IMR-90 (cell line): ENCODE results near the gene NBEA. TPM values are rescaled to one million over a fixed set of nuclear protein-coding genes. Genes with fewer than 3 reads are reported as not detected.

ENCODE experiments used
- ATAC-seq: fragments of 200-7000 bp; cut with Tn5 transposase; 2 replicates; pipeline ENCODE4 v1.9.1; 2020; ENCODE audit warnings: low read depth, mild to moderate bottlenecking, moderate library complexity
- BruUV-seq: library from RNA; stranded (reverse); fragments of 400-500 nt; replicated peaks from 2 replicates; lab custom pipeline; 2021; lab: Mats Ljungman, UMichigan
- CTCF ChIA-PET: fragments of 300-600 bp; formaldehyde crosslinking; extraction: SDS; loops from one replicate; lab custom pipeline; 2021; ENCODE audit warnings: antibody characterized with exemption; lab: Yijun Ruan, JAX
- POLR2A ChIA-PET: fragments of 300-600 bp; sonication (Branson Sonifier 250); formaldehyde crosslinking; loops from one replicate; lab custom pipeline; 2022; ENCODE audit warnings: antibody characterized with exemption; ENCODE audit not compliant: unreplicated experiment; lab: Charles Lee
- DNase-seq: peaks from one replicate; pipeline ENCODE4 v3.0.0; 2013
- H2AFZ ChIP-seq: replicated peaks from 2 replicates; pipeline ENCODE3; 2013; ENCODE audit warnings: low read length, mild to moderate bottlenecking; ENCODE audit not compliant: poor library complexity
- H2AK5ac ChIP-seq: 2 replicates; pipeline ENCODE4 v1.6.1; 2013; ENCODE audit warnings: low read depth, low read length, inconsistent platforms
- H2AK9ac ChIP-seq: replicated peaks from 2 replicates; pipeline ENCODE3; 2013; ENCODE audit warnings: mild to moderate bottlenecking, low read depth, low read length, moderate library complexity; ENCODE audit not compliant: poor library complexity
- H2BK120ac ChIP-seq: 2 replicates; pipeline ENCODE4 v1.6.1; 2013; ENCODE audit warnings: low read depth, low read length, inconsistent platforms
- H2BK15ac ChIP-seq: 3 replicates; pipeline ENCODE4 v1.6.1; 2013; ENCODE audit warnings: low read depth, low read length, inconsistent platforms
- H2BK20ac ChIP-seq: 2 replicates; pipeline ENCODE4 v1.6.1; 2013; ENCODE audit warnings: low read depth, mild to moderate bottlenecking, inconsistent platforms, low read length, moderate library complexity
- H2BK5ac ChIP-seq: 2 replicates; pipeline ENCODE4 v1.6.1; 2013; ENCODE audit warnings: mild to moderate bottlenecking, low read depth, low read length, inconsistent platforms; ENCODE audit not compliant: poor library complexity, severe bottlenecking
- H3K14ac ChIP-seq: replicated peaks from 2 replicates; pipeline ENCODE4 v1.6.1; 2013; ENCODE audit warnings: low read depth, low read length, inconsistent platforms
- H3K18ac ChIP-seq: 2 replicates; pipeline ENCODE4 v1.6.1; 2013; ENCODE audit warnings: low read depth, low read length, control low read depth
- H3K23ac ChIP-seq: 2 replicates; pipeline ENCODE4 v1.6.1; 2013; ENCODE audit warnings: low read depth, low read length, inconsistent platforms
- H3K27ac ChIP-seq: 2 replicates; pipeline ENCODE4 v1.5.1; 2013; ENCODE audit warnings: mild to moderate bottlenecking, control low read depth, low read length; ENCODE audit not compliant: insufficient read depth
- H3K27me3 ChIP-seq: 2 replicates; pipeline ENCODE4 v1.6.1; 2013; ENCODE audit warnings: low read length; ENCODE audit not compliant: control insufficient read depth, insufficient read depth
- H3K36me3 ChIP-seq: 2 replicates; pipeline ENCODE4 v1.6.1; 2013; ENCODE audit warnings: low read length, mixed read lengths; ENCODE audit not compliant: control insufficient read depth, insufficient read depth
- H3K4ac ChIP-seq: 2 replicates; pipeline ENCODE4 v1.6.1; 2013; ENCODE audit warnings: low read depth, low read length, inconsistent platforms
- H3K4me1 ChIP-seq: 2 replicates; pipeline ENCODE4 v1.6.1; 2013; ENCODE audit warnings: low read length, mixed read lengths; ENCODE audit not compliant: control insufficient read depth, insufficient read depth
- H3K4me2 ChIP-seq: 2 replicates; pipeline ENCODE4 v1.6.1; 2013; ENCODE audit warnings: low read depth, mild to moderate bottlenecking, control low read depth, low read length, moderate library complexity
- H3K4me3 ChIP-seq: 2 replicates; pipeline ENCODE4 v1.5.1; 2013; ENCODE audit warnings: low read depth, mild to moderate bottlenecking, control low read depth, low read length, moderate library complexity; ENCODE audit not compliant: insufficient read depth
- H3K56ac ChIP-seq: 2 replicates; pipeline ENCODE4 v1.6.1; 2013; ENCODE audit warnings: low read length, inconsistent platforms; ENCODE audit not compliant: insufficient read depth; ENCODE audit errors: extremely low read depth
- H3K79me1 ChIP-seq, 2 experiments: 2 replicates each; pipeline ENCODE4 v1.6.1; 2013; ENCODE audit warnings: low read length in 2 of 2, inconsistent platforms in 1 of 2, low read depth in 1 of 2
- H3K9ac ChIP-seq: 2 replicates; pipeline ENCODE4 v1.6.1; 2013; ENCODE audit warnings: low read depth, low read length, control low read depth
- H3K9me1 ChIP-seq: 2 replicates; pipeline ENCODE4 v1.6.1; 2013; ENCODE audit warnings: low read length, inconsistent platforms; ENCODE audit not compliant: insufficient read depth
- H3K9me3 ChIP-seq: 2 replicates; pipeline ENCODE4 v1.6.1; 2013; ENCODE audit warnings: low read length; ENCODE audit not compliant: control insufficient read depth, insufficient read depth
- H4K20me1 ChIP-seq: 2 replicates; pipeline ENCODE4 v1.6.1; 2013; ENCODE audit warnings: low read length, inconsistent platforms; ENCODE audit not compliant: insufficient read depth
- H4K5ac ChIP-seq: 2 replicates; pipeline ENCODE4 v1.6.1; 2013; ENCODE audit warnings: mild to moderate bottlenecking, low read depth, low read length, control low read depth
- H4K8ac ChIP-seq, 2 experiments: 2 replicates each; pipeline ENCODE4 v1.6.1; 2013; ENCODE audit warnings: low read depth in 2 of 2, low read length in 2 of 2, control low read depth in 1 of 2, inconsistent platforms in 1 of 2
- H4K91ac ChIP-seq: 2 replicates; pipeline ENCODE4 v1.6.1; 2013; ENCODE audit warnings: low read depth, low read length, inconsistent platforms; ENCODE audit not compliant: insufficient read depth
- CTCF ChIP-seq: conservative IDR thresholded peaks from 2 replicates; pipeline ENCODE4 v1.5.1; 2012; ENCODE audit warnings: mild to moderate bottlenecking, low read depth, low read length, improper control_type of control experiment
- WGBS, 2 experiments: methylation state at CpG; one replicate each; pipeline versions ENCODE4 v1.1.5 to v1.1.7; 2013; ENCODE audit warnings: missing lambda C conversion rate in 2 of 2; ENCODE audit not compliant: insufficient read length in 1 of 2; ENCODE audit errors: extremely low coverage in 2 of 2; 5-methylcytosine and 5-hydroxymethylcytosine counted together
- dilution Hi-C: fragments of 300-500 bp; cut with HindIII; formaldehyde crosslinking; loops from one replicate; pipeline ENCODE4 v1.14.3; 2018; ENCODE audit warnings: low sequenced_read_pairs; ENCODE audit not compliant: unreplicated experiment
- in situ Hi-C: fragments of 300-500 bp; cut with MboI; formaldehyde crosslinking; loops from 3 replicates; pipeline ENCODE4 v1.14.3; 2019; ENCODE audit warnings: low sequenced_read_pairs, inconsistent platforms, mixed read lengths
- intact Hi-C: fragments of 100-400 bp; cut with micrococcal nuclease; formaldehyde crosslinking; loops from 2 replicates; pipeline ENCODE4 v1.10.0; 2022
- polyA plus RNA-seq, 3 experiments: library from polyadenylated mRNA; depleted of rRNA; stranded (reverse); fragments of >200 nt; gene quantifications; 2 replicates each; pipeline ENCODE4 v1.2.3, GENCODE V29; 2012; ENCODE audit warnings: low replicate concordance in 1 of 3
- total RNA-seq: library from RNA; depleted of rRNA; stranded (reverse); fragments of >200 nt; gene quantifications from 2 replicates; pipeline ENCODE4 v1.2.3, GENCODE V29; 2012

The NBEA gene
- total and polyA plus RNA-seq, 2 of the 4 experiments (the other 2 are of a cell fraction), result 0.82 to 2.2 TPM

GRCh38 chr13:35471706-35472322, 529.7 kb downstream of the NBEA start:
- Histone ChIP-seq H2BK15ac (no peak overlapping the region), H4K8ac (no peak overlapping the region), H3K14ac (no peak overlapping the region), H4K91ac (no peak overlapping the region), H3K4me3 (no peak overlapping the region), H3K4ac (no peak overlapping the region), H3K9me1 (no peaks in the 10 kb centered on the region), H3K4me2 (no peak overlapping the region), H3K23ac (no peak overlapping the region), H2AK5ac (no peak overlapping the region), H3K4me1 (no peaks in the 10 kb centered on the region), H2BK120ac (no peak overlapping the region), H4K20me1 (no peaks in the 10 kb centered on the region), H3K36me3 (no peaks in the 10 kb centered on the region), H2BK20ac (no peak overlapping the region), H3K27ac (no peak overlapping the region), H2AK9ac (no peak overlapping the region), H3K9me3 (peaks cover 6% of the 10 kb centered on the region; the same call in 1 of the 2 replicates), H3K18ac (no peak overlapping the region), H3K9ac (no peak overlapping the region), H2AFZ (no peak overlapping the region), H3K27me3 (peaks cover 45% of the 10 kb centered on the region), H3K56ac (no peak overlapping the region), H3K79me1 (no peaks in the 10 kb centered on the region), H2BK5ac (no peak overlapping the region), H4K5ac (no peak overlapping the region)
- 40% methylated on average over 2 of the region's 28 CpGs; no CpG with 5 or more reads in 1 of the 2 experiments for WGBS, 2 experiments
- ChIA-PET POLR2A (no interaction called here), CTCF (no interaction called here)
- BruUV-seq, result no TSS peak
- in situ Hi-C loops, result no loop called here
- dilution Hi-C loops, result no loop called here
- DNase-seq (no peak), ATAC-seq (no peak)
- intact Hi-C loops, result loop anchor here (10.0 kb wide), 2 partner anchors 253 to 483 kb away; no protein-coding TSS in a partner anchor
- no peak for TF ChIP-seq CTCF
